ENCODE results near the gene RENBP. TPM values are rescaled to one million over a fixed set of nuclear protein-coding genes. Genes with fewer than 3 reads are reported as not detected.
"Not testable (repeated sequence)": the region's sequence is repeated elsewhere in the genome, so short reads cannot be mapped to it uniquely, and the experiment has no call there.

Gene RENBP
- total and polyA plus RNA-seq, 2 of the 13 experiments (the other 11 are each of a cell fraction or from before 2014, with no cell fraction given): 1.4 to 2.6 TPM

DNA sequence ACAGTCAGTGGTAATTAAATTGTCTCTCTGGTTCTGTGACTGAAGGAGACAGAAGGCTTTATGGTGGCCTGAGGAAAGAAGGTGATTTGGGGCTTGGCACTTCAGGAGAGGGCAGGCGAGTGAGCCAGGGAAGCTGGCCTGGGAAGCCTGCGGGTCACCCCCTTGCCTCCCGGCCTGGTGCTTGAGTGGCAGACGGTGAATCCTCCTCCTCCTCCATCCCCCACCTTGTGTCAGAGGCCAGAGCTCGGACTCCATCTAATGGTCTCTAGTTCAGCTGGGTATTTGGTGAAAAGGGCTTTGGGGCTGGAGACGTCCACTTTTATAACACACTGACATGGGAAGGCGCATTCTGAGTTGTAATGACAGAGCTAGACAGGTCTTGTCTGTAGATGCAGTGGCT lies 36.8 kb upstream of the RENBP start:
- H3K4me3 ChIP-seq (replicated peaks in 1 of 3; ENCODE audit: insufficient read depth in 1 of 3, low read depth in 2 of 3, low read length in 3 of 3): no peak overlapping the region
- peaks cover 14% of the 10 kb centered on the region for H3K4me1 ChIP-seq (ENCODE audit: insufficient read depth, low read length)
- no peak overlapping the region for H3K4me2 ChIP-seq (ENCODE audit: low read depth, low read length)
- H3K9me3 ChIP-seq (ENCODE audit: low read length): no peaks in the 10 kb centered on the region
- no peak overlapping the region for H3K27ac ChIP-seq (ENCODE audit: extremely low read length, insufficient read depth, low read length)
- no peaks in the 10 kb centered on the region for H4K20me1 ChIP-seq (ENCODE audit: insufficient read depth, low read length)
- no peak overlapping the region for H2AFZ ChIP-seq (ENCODE audit: low read length)
- TF ChIP-seq SP2 (CRISPR knock-in tag; IDR thresholded peaks at IDR 0.05): no peak
- in situ Hi-C loops (cut with HindIII; ENCODE audit: extremely low pct_ligation_motif_present, low pct_unique_long_range_greater_than_20kb) (no loop called here), intact Hi-C loops (cut with micrococcal nuclease; ENCODE audit: unreplicated experiment) (no loop called here)
- no peaks in the 10 kb centered on the region for H3K36me3 ChIP-seq (replicated peaks in 1 of 2; ENCODE audit: control insufficient read depth in 1 of 2, insufficient read depth in 2 of 2, low read length in 2 of 2)
- no TSS peak for BruUV-seq (replicated peaks)
- ChIA-PET POLR2A (no interaction called here), CTCF (ENCODE audit: low intra/inter-chr PET ratio, low total read pairs) (no interaction called here)
- H3K9ac ChIP-seq (ENCODE audit: insufficient read depth, low read depth, low read length): no peak overlapping the region
- 100% methylated on average over 2 of the region's 7 CpGs for WGBS (ENCODE audit: low lambda C conversion rate)
- H3K79me2 ChIP-seq (ENCODE audit: insufficient read depth, low read length): no peaks in the 10 kb centered on the region
- DNase-seq (ENCODE audit: low spot score): no peak
- no peak for ATAC-seq
- no peaks in the 10 kb centered on the region for H3K27me3 ChIP-seq (ENCODE audit: control insufficient read depth in 1 of 2, insufficient read depth in 2 of 2, low read length in 2 of 2)
- FAIRE-seq: no peak

DNA sequence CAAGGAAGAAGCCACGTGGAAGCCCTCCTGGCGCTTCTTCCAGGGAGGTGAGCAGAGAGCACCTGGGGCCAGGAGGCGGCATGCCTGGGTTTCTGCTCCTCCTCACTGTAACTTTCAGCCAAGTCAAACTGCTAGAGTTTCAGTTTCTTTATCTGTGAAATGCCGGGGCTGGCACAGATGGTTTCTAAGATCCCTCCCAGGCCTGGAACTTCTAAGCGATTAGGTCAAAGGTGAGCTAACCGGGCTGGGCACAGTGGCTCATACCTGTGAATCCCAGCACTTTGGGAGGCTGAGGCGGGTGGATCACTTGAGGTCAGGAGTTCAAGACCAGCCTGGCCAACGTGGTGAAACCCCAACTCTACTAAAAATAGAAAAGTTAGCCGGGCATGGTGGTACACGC lies 36.0 kb upstream of the RENBP start:
- POLR2A ChIA-PET; H3K27ac ChIP-seq (ENCODE audit: extremely low read length, insufficient read depth, low read length); CTCF ChIA-PET (ENCODE audit: low intra/inter-chr PET ratio, low total read pairs); H3K9ac ChIP-seq (ENCODE audit: insufficient read depth, low read depth, low read length); H3K4me3 ChIP-seq (replicated peaks in 1 of 3; ENCODE audit: insufficient read depth in 1 of 3, low read depth in 2 of 3, low read length in 3 of 3); BruUV-seq (replicated peaks); H3K79me2 ChIP-seq (ENCODE audit: insufficient read depth, low read length); H3K36me3 ChIP-seq (replicated peaks in 1 of 2; ENCODE audit: control insufficient read depth in 1 of 2, insufficient read depth in 2 of 2, low read length in 2 of 2); in situ Hi-C loops (cut with HindIII; ENCODE audit: extremely low pct_ligation_motif_present, low pct_unique_long_range_greater_than_20kb); H3K9me3 ChIP-seq (ENCODE audit: low read length); DNase-seq (ENCODE audit: low spot score); H3K4me2 ChIP-seq (ENCODE audit: low read depth, low read length); H2AFZ ChIP-seq (ENCODE audit: low read length); intact Hi-C loops (cut with micrococcal nuclease; ENCODE audit: unreplicated experiment); H4K20me1 ChIP-seq (ENCODE audit: insufficient read depth, low read length); ATAC-seq; H3K27me3 ChIP-seq (ENCODE audit: control insufficient read depth in 1 of 2, insufficient read depth in 2 of 2, low read length in 2 of 2): not testable (repeated sequence)
- 70% methylated on average over 3 of the region's 10 CpGs for WGBS (ENCODE audit: low lambda C conversion rate)
- H3K4me1 ChIP-seq (ENCODE audit: insufficient read depth, low read length): peaks cover 12% of the 10 kb centered on the region
- peak; percentile 88 for FAIRE-seq

All from HepG2 (cell line).